GM21529 (cell line): Measurements from ENCODE around the gene LILRB2.
"Not testable (repeated sequence)": the region's sequence is repeated elsewhere in the genome, so short reads cannot be mapped to it uniquely, and the experiment has no call there.

Source experiments
- ATAC-seq: cut with Tn5 transposase; IDR thresholded peaks from one replicate; pipeline ENCODE4 v1.9.1; 2021; ENCODE audit not compliant: unreplicated experiment

Gene LILRB2

GRCh38 chr19:54281007-54281728, at the start of gene LILRB2:
Gene LILRB2 (minus strand): TSS chr19:54281110. CDS start chr19:54280496, 614 bp downstream.
- ATAC-seq, result no peak

GRCh38 chr19:54329476-54330165, 48.7 kb upstream of the LILRB2 start:
- ATAC-seq, result no peak

GRCh38 chr19:54328781-54329180, 47.9 kb upstream of the LILRB2 start:
- ATAC-seq, result not testable (repeated sequence)

- ATAC-seq, result no peak
These were observed 44.7 kb upstream of the LILRB2 start for GRCh38 chr19:54325631-54326030.

GRCh38 chr19:54325194-54325621, 44.3 kb upstream of the LILRB2 start:
- no peak for ATAC-seq

GRCh38 chr19:54324071-54324470, 43.2 kb upstream of the LILRB2 start:
- no peak for ATAC-seq

GRCh38 chr19:54322934-54323333, 42.0 kb upstream of the LILRB2 start:
- not testable (repeated sequence) for ATAC-seq

GRCh38 chr19:54322295-54322694, 41.4 kb upstream of the LILRB2 start:
- not testable (repeated sequence) for ATAC-seq

- no peak for ATAC-seq
These were observed 39.2 kb upstream of the LILRB2 start for GRCh38 chr19:54319892-54320670.

- no peak for ATAC-seq
These were observed 38.1 kb upstream of the LILRB2 start for GRCh38 chr19:54319049-54319448.

- no peak for ATAC-seq
These were observed 37.0 kb upstream of the LILRB2 start for GRCh38 chr19:54317965-54318240.

- no peak for ATAC-seq
These were observed 36.4 kb upstream of the LILRB2 start for GRCh38 chr19:54317108-54317964.

GRCh38 chr19:54316746-54317107, 35.8 kb upstream of the LILRB2 start:
- no peak for ATAC-seq

GRCh38 chr19:54315956-54316355, 35.0 kb upstream of the LILRB2 start:
- no peak for ATAC-seq

GRCh38 chr19:54312436-54313377, 31.8 kb upstream of the LILRB2 start, which contains the start of gene LILRA5:
Gene LILRA5 (minus strand): TSS chr19:54313166. CDS start chr19:54313019, 147 bp downstream.
- ATAC-seq, result no peak

- no peak for ATAC-seq
These were observed 31.1 kb upstream of the LILRB2 start for GRCh38 chr19:54312011-54312410.

GRCh38 chr19:54311486-54311885, 30.6 kb upstream of the LILRB2 start:
- no peak for ATAC-seq

- ATAC-seq, result no peak
These were observed 29.6 kb upstream of the LILRB2 start for GRCh38 chr19:54310543-54310942.

GRCh38 chr19:54309811-54310210, 28.9 kb upstream of the LILRB2 start:
- no peak for ATAC-seq
